H9 (cell line): ENCODE data around the gene COMMD10. TPM values are rescaled to one million over a fixed set of nuclear protein-coding genes. Genes with fewer than 3 reads are reported as not detected.

Experiments
- DNase-seq: peaks from one replicate; pipeline ENCODE4 v3.0.0-alpha.2; 2017
- H2AFZ ChIP-seq: one replicate; pipeline ENCODE4 v1.6.1; 2013; ENCODE audit warnings: mild to moderate bottlenecking, low read length, control low read depth, moderate library complexity
- H2AK5ac ChIP-seq: 2 replicates; pipeline ENCODE4 v1.6.1; 2013; ENCODE audit warnings: low read length, control low read depth, mixed read lengths; ENCODE audit not compliant: insufficient read length
- H2BK120ac ChIP-seq: one replicate; pipeline ENCODE4 v1.6.1; 2013; ENCODE audit warnings: low read depth, mild to moderate bottlenecking, low read length, control low read depth, inconsistent platforms; ENCODE audit not compliant: poor library complexity, severe bottlenecking
- H2BK12ac ChIP-seq: 2 replicates; pipeline ENCODE4 v1.6.1; 2013; ENCODE audit warnings: low read length, control low read depth, mixed read lengths, low read depth; ENCODE audit not compliant: insufficient read length
- H2BK15ac ChIP-seq: 2 replicates; pipeline ENCODE4 v1.6.1; 2013; ENCODE audit warnings: low read depth, low read length, control low read depth
- H2BK20ac ChIP-seq: one replicate; pipeline ENCODE4 v1.6.1; 2013; ENCODE audit warnings: low read depth, mild to moderate bottlenecking, low read length, control low read depth, inconsistent platforms; ENCODE audit not compliant: poor library complexity, severe bottlenecking
- H2BK5ac ChIP-seq: 2 replicates; pipeline ENCODE4 v1.6.1; 2013; ENCODE audit warnings: low read length, control low read depth, mixed read lengths; ENCODE audit not compliant: insufficient read length
- H3K14ac ChIP-seq: 2 replicates; pipeline ENCODE4 v1.6.1; 2013; ENCODE audit warnings: low read length, control low read depth; ENCODE audit not compliant: insufficient read depth
- H3K18ac ChIP-seq: 2 replicates; pipeline ENCODE4 v1.6.1; 2013; ENCODE audit warnings: low read depth, mild to moderate bottlenecking, mixed read lengths, low read length, control low read depth; ENCODE audit not compliant: insufficient read length
- H3K23ac ChIP-seq: 2 replicates; pipeline ENCODE4 v1.6.1; 2013; ENCODE audit warnings: low read length, control low read depth, mixed read lengths, low read depth; ENCODE audit not compliant: insufficient read length
- H3K23me2 ChIP-seq: 2 replicates; pipeline ENCODE4 v1.6.1; 2013; ENCODE audit warnings: low read depth, mild to moderate bottlenecking, mixed read lengths, low read length, control low read depth; ENCODE audit not compliant: insufficient read length, poor library complexity, severe bottlenecking
- H3K27ac ChIP-seq: 2 replicates; pipeline ENCODE4 v1.5.1; 2013; ENCODE audit warnings: low read length, control low read depth, mixed read lengths, low read depth; ENCODE audit not compliant: insufficient read length
- H3K27me3 ChIP-seq: 2 replicates; pipeline ENCODE4 v1.6.1; 2013; ENCODE audit warnings: low read length, control low read depth, inconsistent platforms; ENCODE audit not compliant: insufficient read depth
- H3K4ac ChIP-seq: 2 replicates; pipeline ENCODE4 v1.6.1; 2013; ENCODE audit warnings: low read depth, mild to moderate bottlenecking, control low read depth, inconsistent platforms, low read length, moderate library complexity
- H3K4me1 ChIP-seq: 2 replicates; pipeline ENCODE4 v1.6.1; 2013; ENCODE audit warnings: low read length, control low read depth, inconsistent platforms; ENCODE audit not compliant: insufficient read depth
- H3K4me2 ChIP-seq: 2 replicates; pipeline ENCODE4 v1.6.1; 2013; ENCODE audit warnings: low read length, control low read depth, mixed read lengths; ENCODE audit not compliant: insufficient read length, insufficient read depth
- H3K56ac ChIP-seq: 2 replicates; pipeline ENCODE4 v1.6.1; 2013; ENCODE audit warnings: low read depth, mild to moderate bottlenecking, mixed read lengths, low read length, control low read depth; ENCODE audit not compliant: insufficient read length
- H3K79me1 ChIP-seq: 2 replicates; pipeline ENCODE4 v1.6.1; 2013; ENCODE audit warnings: low read depth, mild to moderate bottlenecking, moderate library complexity, low read length, control low read depth, inconsistent platforms; ENCODE audit not compliant: insufficient read depth, poor library complexity, severe bottlenecking
- H3K79me2 ChIP-seq: 2 replicates; pipeline ENCODE4 v1.6.1; 2013; ENCODE audit warnings: low read length, control low read depth, inconsistent platforms; ENCODE audit not compliant: insufficient read depth
- H3K9ac ChIP-seq: 2 replicates; pipeline ENCODE4 v1.6.1; 2013; ENCODE audit warnings: low read length, control low read depth, mixed read lengths; ENCODE audit not compliant: insufficient read length; ENCODE audit errors: extremely low read depth
- H3K9me3 ChIP-seq: one replicate; pipeline ENCODE4 v1.6.1; 2013; ENCODE audit warnings: low read depth, low read length, inconsistent platforms; ENCODE audit not compliant: control insufficient read depth
- H3T11ph ChIP-seq: one replicate; pipeline ENCODE4 v1.6.1; 2013; ENCODE audit warnings: mild to moderate bottlenecking, low read length, control low read depth, inconsistent platforms
- H4K20me1 ChIP-seq: one replicate; pipeline ENCODE4 v1.6.1; 2013; ENCODE audit not compliant: control insufficient read depth, insufficient read length, insufficient read depth
- H4K5ac ChIP-seq: 2 replicates; pipeline ENCODE4 v1.6.1; 2013; ENCODE audit warnings: low read depth, mild to moderate bottlenecking, mixed read lengths, low read length, control low read depth; ENCODE audit not compliant: insufficient read length
- H4K8ac ChIP-seq: replicated peaks from 2 replicates; pipeline ENCODE4 v1.6.1; 2013; ENCODE audit warnings: low read length, control low read depth, mixed read lengths, low read depth; ENCODE audit not compliant: insufficient read length
- H4K91ac ChIP-seq: 2 replicates; pipeline ENCODE4 v1.6.1; 2013; ENCODE audit warnings: low read depth, mild to moderate bottlenecking, moderate library complexity, mixed read lengths, low read length, control low read depth; ENCODE audit not compliant: insufficient read length
- H3K27ac Mint-ChIP-seq, 3 experiments: 2 replicates in 2 of 3; 3 replicates in 1 of 3; pipeline ENCODE4 v1.8.0; 2020 to 2021; ENCODE audit warnings: mixed read lengths in 3 of 3, mild to moderate bottlenecking in 1 of 3, moderate library complexity in 1 of 3
- H3K27me3 Mint-ChIP-seq: 2 replicates; pipeline ENCODE4 v1.8.0; 2021; ENCODE audit warnings: low read depth, mild to moderate bottlenecking, moderate library complexity, mixed read lengths
- H3K36me3 Mint-ChIP-seq, 3 experiments: 2 replicates in 2 of 3; 3 replicates in 1 of 3; pipeline ENCODE4 v1.8.0; 2020 to 2021; ENCODE audit warnings: low read depth in 3 of 3, mixed read lengths in 3 of 3; ENCODE audit not compliant: insufficient read depth in 1 of 3
- H3K4me1 Mint-ChIP-seq, 2 experiments: 2 replicates each; pipeline ENCODE4 v1.8.0; 2020; ENCODE audit warnings: mixed read lengths in 2 of 2
- H3K4me3 Mint-ChIP-seq, 2 experiments: 2 replicates in 1 of 2; 3 replicates in 1 of 2; pipeline ENCODE4 v1.8.0; 2020 to 2021; ENCODE audit warnings: mild to moderate bottlenecking in 2 of 2, mixed read lengths in 2 of 2, moderate library complexity in 1 of 2
- H3K9me3 Mint-ChIP-seq, 2 experiments: 2 replicates in 1 of 2; 3 replicates in 1 of 2; pipeline ENCODE4 v1.8.0; 2020; ENCODE audit warnings: mild to moderate bottlenecking in 2 of 2, mixed read lengths in 2 of 2, moderate library complexity in 1 of 2
- CTCF ChIP-seq: fragments of 200-600 bp; sonication (generic); conservative IDR thresholded peaks from 3 replicates; pipeline ENCODE4 v1.8.0; 2021; ENCODE audit warnings: antibody characterized with exemption, mild to moderate bottlenecking
- total RNA-seq: library from RNA; stranded (reverse); gene quantifications from 2 replicates; pipeline ENCODE4 v1.2.1, GENCODE V29; 2021

The COMMD10 gene
- total RNA-seq, 1 experiment from 2014 or later, result 33.9 TPM

GRCh38 chr5:116313366-116313765, 228.5 kb downstream of the COMMD10 start:
- H2BK120ac ChIP-seq, result no peak overlapping the region
- no peak overlapping the region for H2BK12ac ChIP-seq
- H4K91ac ChIP-seq, result no peak overlapping the region
- no peak overlapping the region for H3K14ac ChIP-seq
- H3K9ac ChIP-seq, result no peak overlapping the region
- no peaks in the 10 kb centered on the region for H3K79me1 ChIP-seq
- no peak overlapping the region for H3K56ac ChIP-seq
- Mint-ChIP-seq H3K4me3 (no peak overlapping the region), H3K9me3 (peaks cover under 1 to 11% of the 10 kb centered on the region in 2 experiments; a peak in 4 of 5 replicates), H3K27me3 (no peaks in the 10 kb centered on the region), H3K4me1 (no peaks in the 10 kb centered on the region; a peak in 1 of 4 replicates), H3K27ac (no peak overlapping the region), H3K36me3 (peaks cover 4 to 17% (median 15%) of the 10 kb centered on the region in 3 experiments; a peak in 6 of 7 replicates)
- no peaks in the 10 kb centered on the region for H3K23me2 ChIP-seq
- H3K23ac ChIP-seq, result no peak overlapping the region
- no peak overlapping the region for H3T11ph ChIP-seq
- no peak overlapping the region for H3K4ac ChIP-seq
- H2BK15ac ChIP-seq, result no peak overlapping the region
- no peak overlapping the region for H2AK5ac ChIP-seq
- H3K79me2 ChIP-seq, result no peaks in the 10 kb centered on the region
- H2BK20ac ChIP-seq, result no peak overlapping the region
- H3K9me3 ChIP-seq, result no peaks in the 10 kb centered on the region
- H3K4me1 ChIP-seq, result no peaks in the 10 kb centered on the region
- no peak for DNase-seq
- no peak overlapping the region for H3K27ac ChIP-seq
- H3K27me3 ChIP-seq, result no peaks in the 10 kb centered on the region
- H3K4me2 ChIP-seq, result no peak overlapping the region
- H4K20me1 ChIP-seq, result no peaks in the 10 kb centered on the region
- no peak overlapping the region for H3K18ac ChIP-seq
- no peak for TF ChIP-seq CTCF
- H4K8ac ChIP-seq, result no peak overlapping the region
- no peak overlapping the region for H2AFZ ChIP-seq
- H2BK5ac ChIP-seq, result no peak overlapping the region
- H4K5ac ChIP-seq, result no peak overlapping the region
